Type B pancreatic cell (in vitro differentiated cells): ENCODE results near the gene PAMR1. TPM values are rescaled to one million over a fixed set of nuclear protein-coding genes. Genes with fewer than 3 reads are reported as not detected.
"Not testable (repeated sequence)": the region's sequence is repeated elsewhere in the genome, so short reads cannot be mapped to it uniquely, and the experiment has no call there.

ENCODE experiments used
- DNase-seq: peaks from one replicate; pipeline ENCODE4 v3.0.0; 2021; ENCODE audit warnings: mixed read lengths; ENCODE audit not compliant: unreplicated experiment; ENCODE audit errors: extremely low spot score
- H3K27ac Mint-ChIP-seq: 2 replicates; pipeline ENCODE4 v1.8.0; 2021; ENCODE audit warnings: mild to moderate bottlenecking, mixed read lengths
- H3K27me3 Mint-ChIP-seq: 2 replicates; pipeline ENCODE4 v1.8.0; 2021; ENCODE audit warnings: mixed read lengths
- H3K36me3 Mint-ChIP-seq: 2 replicates; pipeline ENCODE4 v1.8.0; 2021; ENCODE audit warnings: mixed read lengths
- H3K4me1 Mint-ChIP-seq: one replicate; pipeline ENCODE4 v1.8.0; 2021; ENCODE audit warnings: mixed read lengths; ENCODE audit not compliant: unreplicated experiment
- H3K4me3 Mint-ChIP-seq: 2 replicates; pipeline ENCODE4 v1.8.0; 2021; ENCODE audit warnings: mild to moderate bottlenecking, mixed read lengths
- H3K9me3 Mint-ChIP-seq: 2 replicates; pipeline ENCODE4 v1.8.0; 2021; ENCODE audit warnings: mixed read lengths
- total RNA-seq: library from RNA; stranded (reverse); gene quantifications from 2 replicates; pipeline ENCODE4 v1.2.1, GENCODE V29; 2021; ENCODE audit warnings: low replicate concordance
- TF ChIP-seq, protein P1 (sequence below): fragments of 200-600 bp; sonication (generic); conservative IDR thresholded peaks from 2 replicates; pipeline ENCODE4 v1.5.0; 2021; ENCODE audit warnings: antibody characterized with exemption, mild to moderate bottlenecking

The PAMR1 gene
- total RNA-seq, 1 donor from 2014 or later = 14.2 TPM

DNA sequence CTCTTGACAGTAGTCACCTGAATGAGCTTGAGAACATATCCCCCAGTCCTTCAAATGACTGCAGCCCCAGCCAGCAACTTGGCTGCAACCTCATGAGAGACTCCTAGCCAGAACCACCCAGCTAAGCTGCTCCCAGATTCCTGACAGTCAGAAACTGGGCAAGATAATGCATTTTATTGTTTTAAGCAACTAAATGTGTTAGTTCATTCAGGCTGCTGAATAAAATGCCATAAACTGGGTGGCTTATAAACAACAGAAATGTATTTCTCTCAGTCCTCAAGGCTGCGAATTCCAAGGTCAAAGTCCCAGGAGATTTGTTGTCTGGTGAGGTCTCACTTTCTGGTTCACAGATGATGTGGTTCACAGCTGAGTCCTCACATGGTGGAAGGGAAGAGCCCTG is 5.8 kb upstream of the PAMR1 start:
- Mint-ChIP-seq H3K27ac (no peak overlapping the region), H3K4me1 (peaks cover 27% of the 10 kb centered on the region), H3K36me3 (no peaks in the 10 kb centered on the region), H3K9me3 (no peaks in the 10 kb centered on the region), H3K4me3 (no peak overlapping the region), H3K27me3 (peaks cover 35% of the 10 kb centered on the region)
- TF ChIP-seq, protein P1, sequence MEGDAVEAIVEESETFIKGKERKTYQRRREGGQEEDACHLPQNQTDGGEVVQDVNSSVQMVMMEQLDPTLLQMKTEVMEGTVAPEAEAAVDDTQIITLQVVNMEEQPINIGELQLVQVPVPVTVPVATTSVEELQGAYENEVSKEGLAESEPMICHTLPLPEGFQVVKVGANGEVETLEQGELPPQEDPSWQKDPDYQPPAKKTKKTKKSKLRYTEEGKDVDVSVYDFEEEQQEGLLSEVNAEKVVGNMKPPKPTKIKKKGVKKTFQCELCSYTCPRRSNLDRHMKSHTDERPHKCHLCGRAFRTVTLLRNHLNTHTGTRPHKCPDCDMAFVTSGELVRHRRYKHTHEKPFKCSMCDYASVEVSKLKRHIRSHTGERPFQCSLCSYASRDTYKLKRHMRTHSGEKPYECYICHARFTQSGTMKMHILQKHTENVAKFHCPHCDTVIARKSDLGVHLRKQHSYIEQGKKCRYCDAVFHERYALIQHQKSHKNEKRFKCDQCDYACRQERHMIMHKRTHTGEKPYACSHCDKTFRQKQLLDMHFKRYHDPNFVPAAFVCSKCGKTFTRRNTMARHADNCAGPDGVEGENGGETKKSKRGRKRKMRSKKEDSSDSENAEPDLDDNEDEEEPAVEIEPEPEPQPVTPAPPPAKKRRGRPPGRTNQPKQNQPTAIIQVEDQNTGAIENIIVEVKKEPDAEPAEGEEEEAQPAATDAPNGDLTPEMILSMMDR = no peak
- DNase-seq = no peak

DNA sequence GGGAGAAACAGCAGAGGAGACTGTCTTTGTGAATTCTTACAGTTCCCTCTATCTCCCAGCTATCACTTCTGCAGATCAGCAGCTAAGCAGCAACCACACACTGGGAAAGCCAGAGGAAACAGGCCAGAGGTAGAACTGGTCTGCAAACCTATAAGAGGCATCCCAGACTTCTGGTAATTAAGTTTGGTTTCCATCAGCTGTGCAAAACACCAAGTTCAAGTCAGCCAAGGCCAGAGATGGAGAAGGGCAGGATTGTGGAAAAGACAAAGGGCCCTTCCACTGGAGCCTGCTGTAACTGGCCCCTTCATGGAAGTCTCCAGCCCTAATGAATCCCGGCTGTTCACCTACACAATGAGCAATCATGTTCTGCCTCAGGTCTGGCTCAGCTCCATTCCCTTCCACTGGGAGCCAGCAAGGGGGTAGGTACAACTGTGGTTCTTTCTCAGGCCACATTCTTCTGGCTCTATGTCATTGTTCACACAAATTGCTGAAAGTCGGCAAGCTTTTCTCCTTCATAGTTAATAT is 4.6 kb upstream of the PAMR1 start:
- H3K9me3 Mint-ChIP-seq = no peaks in the 10 kb centered on the region
- peak overlapping the region; percentile 6 for H3K4me3 Mint-ChIP-seq
- DNase-seq = no peak
- H3K27ac Mint-ChIP-seq = no peak overlapping the region
- H3K27me3 Mint-ChIP-seq = peaks cover 44% of the 10 kb centered on the region
- H3K36me3 Mint-ChIP-seq = no peaks in the 10 kb centered on the region
- TF ChIP-seq, protein P1 = no peak
- H3K4me1 Mint-ChIP-seq = peaks cover 22% of the 10 kb centered on the region

DNA sequence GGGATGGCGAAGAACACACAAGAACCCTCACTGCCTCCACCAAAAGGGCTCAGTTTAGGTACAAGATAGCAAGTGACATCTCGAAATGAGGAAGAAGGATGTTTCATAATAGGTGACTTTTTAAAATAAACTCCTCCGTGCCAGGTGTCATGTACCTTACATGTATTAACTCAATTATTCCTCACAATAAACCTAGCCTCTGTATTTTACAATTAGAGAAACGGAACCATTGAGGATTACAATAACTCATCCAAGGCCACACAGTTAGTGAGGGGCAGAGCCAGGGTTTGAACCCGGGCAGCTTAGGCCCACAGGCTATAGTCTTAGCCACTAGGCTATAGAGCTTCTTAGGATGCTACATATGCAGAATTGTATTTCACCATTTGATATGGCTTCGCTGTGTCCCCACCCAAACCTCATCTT is 965 bp upstream of the PAMR1 start:
- Mint-ChIP-seq H3K27ac (no peak overlapping the region), H3K36me3 (no peaks in the 10 kb centered on the region), H3K27me3 (peaks cover 63% of the 10 kb centered on the region), H3K4me1 (peaks cover 40% of the 10 kb centered on the region), H3K4me3 (peak overlapping the region; percentile 82), H3K9me3 (no peaks in the 10 kb centered on the region)
- DNase-seq = no peak
- TF ChIP-seq, protein P1 = no peak

DNA sequence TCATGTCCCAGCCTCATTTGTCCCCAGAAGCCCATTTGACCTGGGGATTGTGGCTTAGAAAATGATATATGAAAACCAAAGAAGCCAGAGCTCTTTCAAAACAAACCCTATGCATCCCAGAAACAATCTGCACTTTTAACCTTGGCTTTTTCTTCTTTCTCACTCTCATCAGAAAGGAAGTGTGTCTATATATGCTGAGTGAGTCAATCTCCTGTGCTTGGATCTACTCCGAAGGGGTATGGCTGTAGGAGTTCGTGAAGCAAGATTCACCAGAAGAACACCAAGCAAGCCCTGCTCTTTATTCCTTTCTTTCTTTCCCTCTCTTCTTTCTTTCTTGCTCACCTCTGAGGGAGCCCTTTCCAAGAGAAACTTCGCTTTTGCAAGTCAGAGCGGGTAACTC is 636 bp downstream of the PAMR1 start:
- DNase-seq = no peak
- TF ChIP-seq, protein P1 = no peak
- Mint-ChIP-seq H3K27me3 (peaks cover 60% of the 10 kb centered on the region), H3K36me3 (no peaks in the 10 kb centered on the region), H3K4me3 (peak overlapping the region; percentile 82), H3K27ac (no peak overlapping the region), H3K9me3 (no peaks in the 10 kb centered on the region), H3K4me1 (peaks cover 30% of the 10 kb centered on the region)

DNA sequence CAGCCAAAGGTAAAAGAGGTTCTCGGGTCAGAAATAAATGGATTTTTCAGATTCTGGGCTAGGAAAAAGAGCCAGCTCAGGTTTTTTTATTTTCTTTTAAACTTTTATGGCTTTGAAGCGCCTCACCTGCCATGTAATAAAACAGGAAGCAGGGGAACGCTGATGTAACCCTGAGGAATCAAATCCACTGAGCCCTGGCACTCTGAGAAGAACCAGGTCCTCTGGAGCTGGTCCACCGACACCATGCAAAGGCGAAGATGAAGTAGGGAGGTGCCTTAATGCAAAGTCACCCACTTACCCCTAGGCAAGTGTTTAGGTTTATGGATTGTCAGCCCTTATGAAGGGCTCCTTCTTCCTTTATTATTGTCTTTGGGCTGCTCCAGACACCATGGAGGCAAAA is 1.6 kb downstream of the PAMR1 start:
- Mint-ChIP-seq H3K27me3 (peaks cover 61% of the 10 kb centered on the region), H3K9me3 (no peaks in the 10 kb centered on the region), H3K36me3 (no peaks in the 10 kb centered on the region), H3K4me3 (peak overlapping the region; percentile 82), H3K4me1 (peaks cover 25% of the 10 kb centered on the region), H3K27ac (no peak overlapping the region)
- no peak for DNase-seq
- TF ChIP-seq, protein P1 = no peak

DNA sequence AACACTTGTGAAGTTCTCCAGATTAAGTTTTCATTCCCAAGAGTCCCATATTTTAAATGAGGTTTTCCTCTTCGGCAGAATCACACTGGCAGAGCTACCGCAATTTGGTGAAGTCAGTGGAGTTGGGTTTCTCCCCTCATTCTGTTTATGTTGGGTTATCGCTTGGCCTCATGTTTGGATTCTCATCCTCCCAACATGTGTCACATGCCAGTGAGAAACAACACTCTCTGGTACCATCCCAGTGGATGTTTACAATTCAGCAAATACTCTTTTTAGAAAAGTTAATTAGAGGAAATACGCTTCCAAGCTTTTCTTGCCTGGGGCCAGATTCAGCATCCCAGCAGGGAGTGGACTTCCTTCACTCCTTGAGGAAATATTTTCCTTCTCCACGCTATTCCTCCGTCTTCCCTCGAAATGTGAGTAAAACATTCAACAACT is 2.1 kb downstream of the PAMR1 start:
- Mint-ChIP-seq H3K9me3 (no peaks in the 10 kb centered on the region), H3K4me1 (peaks cover 25% of the 10 kb centered on the region), H3K36me3 (no peaks in the 10 kb centered on the region), H3K27me3 (peaks cover 60% of the 10 kb centered on the region), H3K27ac (no peak overlapping the region), H3K4me3 (peak overlapping the region; percentile 27)
- no peak for DNase-seq
- TF ChIP-seq, protein P1 = no peak

DNA sequence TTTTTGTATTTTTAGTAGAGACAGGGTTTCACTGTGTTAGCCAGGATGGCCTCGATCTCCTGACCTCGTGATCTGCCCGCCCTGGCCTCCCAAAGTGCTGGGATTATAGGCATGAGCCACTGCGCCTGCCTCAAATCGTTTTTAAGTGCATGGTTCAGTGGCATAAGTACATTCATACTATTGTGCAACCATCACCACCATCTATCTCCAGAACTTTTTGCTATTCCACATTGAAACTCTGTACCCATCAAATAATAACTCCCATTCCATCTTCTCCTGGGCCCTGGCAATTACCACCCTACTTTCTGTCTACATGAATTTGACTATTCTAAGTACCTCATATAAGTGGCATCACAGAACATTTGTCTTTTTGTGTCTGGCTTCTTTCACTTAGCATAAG is 3.3 kb downstream of the PAMR1 start:
- H3K9me3 Mint-ChIP-seq = not testable (repeated sequence)

More for the DNA sequence above, 3.3 kb downstream of the PAMR1 start:
- not testable (repeated sequence) for H3K27ac Mint-ChIP-seq, DNase-seq, H3K4me3 Mint-ChIP-seq, H3K36me3 Mint-ChIP-seq
- H3K27me3 Mint-ChIP-seq = peaks cover 59% of the 10 kb centered on the region
- peaks cover 25% of the 10 kb centered on the region for H3K4me1 Mint-ChIP-seq
